HCT116 (cell line): Measurements from ENCODE around the gene DTD1. TPM values are rescaled to one million over a fixed set of nuclear protein-coding genes. Genes with fewer than 3 reads are reported as not detected.

Experiments used
- ATAC-seq: fragments of 200-7000 bp; cut with Tn5 transposase; 2 replicates; pipeline ENCODE4 v1.9.1; 2020; ENCODE audit warnings: mild to moderate bottlenecking, moderate library complexity
- BruUV-seq: library from RNA; stranded (reverse); fragments of 400-500 nt; replicated peaks from 2 replicates; lab custom pipeline; 2021; lab: Mats Ljungman, UMichigan
- CTCF ChIA-PET: fragments of 300-600 bp; sonication (Branson Sonifier 250); formaldehyde crosslinking; loops from one replicate; lab custom pipeline; 2021; ENCODE audit warnings: antibody characterized with exemption; lab: Charles Lee
- POLR2A ChIA-PET: fragments of 300-600, 350-600 bp; sonication (Branson Sonifier 250); formaldehyde crosslinking; loops from one replicate; lab custom pipeline; 2021; ENCODE audit warnings: antibody characterized with exemption; lab: Charles Lee
- RAD21 ChIA-PET, 2 experiments: fragments of 300-600 bp; sonication (Branson Sonifier 250); formaldehyde crosslinking; loops; one replicate each; lab custom pipeline; 2023; ENCODE audit warnings: low total read pairs in 2 of 2; ENCODE audit not compliant: uncharacterized antibody in 2 of 2, unreplicated experiment in 2 of 2, low non-redundant PET in 1 of 2; lab: Charles Lee
- DNase-seq: peaks from one replicate; pipeline ENCODE4 v3.0.0-alpha.2; 2010; ENCODE audit warnings: low read depth, low spot score
- H2AFZ ChIP-seq: fragments of 200-600 bp; shearing (Covaris generic), sonication (generic); 2 replicates; pipeline ENCODE4 v1.6.1; 2017; ENCODE audit warnings: low read depth, mixed run types, mixed read lengths, antibody characterized with exemption, low read length; ENCODE audit not compliant: poor library complexity, severe bottlenecking
- H3K27ac ChIP-seq: 2 replicates; pipeline ENCODE4 v1.5.1; 2012; ENCODE audit warnings: low read depth, low read length
- H3K27me3 ChIP-seq: fragments of 200-600 bp; sonication (generic); 2 replicates; pipeline ENCODE4 v1.6.1; 2016; ENCODE audit warnings: mixed run types, low read length, mixed read lengths; ENCODE audit not compliant: insufficient read depth
- H3K36me3 ChIP-seq, 2 experiments: fragments of 200-500 bp in 1 of 2; fragments of 200-600 bp in 1 of 2; sonication (Bioruptor generic) in 1 of 2; sonication (generic) in 1 of 2; 2 replicates each; pipeline versions ENCODE4 v1.5.1 to v1.6.1; 2014 to 2016; ENCODE audit warnings: low read length in 2 of 2, inconsistent platforms in 1 of 2, mixed read lengths in 1 of 2, mixed run types in 1 of 2; ENCODE audit not compliant: insufficient read depth in 2 of 2, control insufficient read depth in 1 of 2
- H3K4me1 ChIP-seq, 2 experiments: fragments of 200-600 bp in 1 of 2; sonication (generic) in 1 of 2; 2 replicates each; pipeline versions ENCODE4 v1.5.1 to v1.6.1; 2012 to 2017; ENCODE audit warnings: low read length in 2 of 2, inconsistent platforms in 1 of 2, mild to moderate bottlenecking in 1 of 2, mixed read lengths in 1 of 2, mixed run types in 1 of 2, moderate library complexity in 1 of 2; ENCODE audit not compliant: insufficient read depth in 2 of 2, control insufficient read depth in 1 of 2
- H3K4me2 ChIP-seq: fragments of 200-600 bp; sonication (generic); 2 replicates; pipeline ENCODE4 v1.6.1; 2017; ENCODE audit warnings: mixed run types, low read length, mixed read lengths
- H3K4me3 ChIP-seq, 2 experiments: fragments of 200-600 bp in 1 of 2; sonication (generic) in 1 of 2; replicated peaks in 1 of 2; 2 replicates each; pipeline ENCODE4 v1.5.1; 2011 to 2016; ENCODE audit warnings: low read length in 2 of 2, control low read depth in 1 of 2, low read depth in 1 of 2, mild to moderate bottlenecking in 1 of 2, mixed read lengths in 1 of 2, mixed run types in 1 of 2
- H3K79me2 ChIP-seq: fragments of 200-600 bp; sonication (generic); 2 replicates; pipeline ENCODE4 v1.6.1; 2017; ENCODE audit warnings: mild to moderate bottlenecking, mixed run types, low read length, moderate library complexity, mixed read lengths; ENCODE audit not compliant: insufficient read depth
- H3K9ac ChIP-seq: fragments of 200-600 bp; sonication (generic); 2 replicates; pipeline ENCODE4 v1.6.1; 2016; ENCODE audit warnings: low read length, mixed read lengths
- H3K9me2 ChIP-seq: fragments of 200-600 bp; sonication (generic), shearing (Covaris generic); 2 replicates; pipeline ENCODE4 v1.6.1; 2017; ENCODE audit warnings: mixed run types, mild to moderate bottlenecking, moderate library complexity; ENCODE audit not compliant: insufficient read depth
- H3K9me3 ChIP-seq, 2 experiments: fragments of 200-500 bp in 1 of 2; fragments of 200-600 bp in 1 of 2; sonication (Bioruptor generic) in 1 of 2; sonication (generic) in 1 of 2; 2 replicates each; pipeline ENCODE4 v1.6.1; 2014 to 2017; ENCODE audit warnings: low read length in 2 of 2, mixed read lengths in 2 of 2, inconsistent platforms in 1 of 2, low read depth in 1 of 2, mild to moderate bottlenecking in 1 of 2, mixed run types in 1 of 2, moderate library complexity in 1 of 2; ENCODE audit not compliant: control insufficient read depth in 1 of 2, insufficient read depth in 1 of 2
- H4K20me1 ChIP-seq: fragments of 200-600 bp; sonication (generic), shearing (Covaris generic); 2 replicates; pipeline ENCODE4 v1.6.1; 2017; ENCODE audit warnings: mixed run types, mild to moderate bottlenecking, moderate library complexity; ENCODE audit not compliant: insufficient read depth
- CBX3 ChIP-seq: IDR thresholded peaks from 2 replicates; pipeline ENCODE4 v1.6.1; 2012; ENCODE audit warnings: low read depth
- CTCF ChIP-seq, 3 experiments: fragments of 200-600 bp in 1 of 3; sonication (generic) in 1 of 3; IDR thresholded peaks in 2 of 3; conservative IDR thresholded peaks in 1 of 3; 2 replicates each; pipeline ENCODE4 v1.5.1; 2012 to 2017; ENCODE audit warnings: low read depth in 2 of 3, low read length in 2 of 3, antibody characterized with exemption in 1 of 3, borderline replicate concordance in 1 of 3, control low read depth in 1 of 3, mild to moderate bottlenecking in 1 of 3, mixed read lengths in 1 of 3, mixed run types in 1 of 3, moderate library complexity in 1 of 3; ENCODE audit not compliant: insufficient read depth in 1 of 3
- EGR1 ChIP-seq: IDR thresholded peaks from 2 replicates; pipeline ENCODE4 v1.6.1; 2012; ENCODE audit warnings: low read depth
- ELF1 ChIP-seq: IDR thresholded peaks from 2 replicates; pipeline ENCODE4 v1.6.1; 2012; ENCODE audit warnings: low read depth, borderline replicate concordance
- EZH2 ChIP-seq: fragments of 200-600 bp; sonication (generic); IDR thresholded peaks from 2 replicates; pipeline ENCODE4 v1.6.1; 2017; ENCODE audit warnings: antibody characterized with exemption, mixed run types
- EZH2phosphoT487 ChIP-seq: fragments of 200-600 bp; IDR thresholded peaks from 2 replicates; pipeline ENCODE4 v1.6.1; 2018; ENCODE audit warnings: antibody characterized with exemption, borderline replicate concordance
- FOSL1 ChIP-seq: IDR thresholded peaks from 2 replicates; pipeline ENCODE4 v1.6.1; 2012; ENCODE audit warnings: low read depth
- JUND ChIP-seq: IDR thresholded peaks from 2 replicates; pipeline ENCODE4 v1.6.1; 2012
- POLR2A ChIP-seq: IDR thresholded peaks from 2 replicates; pipeline ENCODE4 v1.7.0; 2011; ENCODE audit warnings: borderline replicate concordance; ENCODE audit not compliant: insufficient read depth, insufficient read length; ENCODE audit errors: extremely low read depth
- POLR2AphosphoS5 ChIP-seq: IDR thresholded peaks from 2 replicates; pipeline ENCODE4 v1.6.1; 2011; ENCODE audit warnings: mild to moderate bottlenecking, low read depth, low read length, moderate library complexity
- RAD21 ChIP-seq: IDR thresholded peaks from 2 replicates; pipeline ENCODE4 v1.6.1; 2012; ENCODE audit warnings: low read depth, mild to moderate bottlenecking
- REST ChIP-seq: IDR thresholded peaks from 2 replicates; pipeline ENCODE4 v1.6.1; 2012; ENCODE audit warnings: low read depth
- SIN3A ChIP-seq: IDR thresholded peaks from 2 replicates; pipeline ENCODE4 v1.6.1; 2012; ENCODE audit warnings: low read depth
- SP1 ChIP-seq: IDR thresholded peaks from 2 replicates; pipeline ENCODE4 v1.6.1; 2012; ENCODE audit warnings: low read depth
- SRF ChIP-seq: IDR thresholded peaks from 2 replicates; pipeline ENCODE4 v1.6.1; 2012; ENCODE audit warnings: low read depth
- TCF7L2 ChIP-seq: IDR thresholded peaks from 2 replicates; pipeline ENCODE4 v1.7.0; 2011; ENCODE audit warnings: borderline replicate concordance, inconsistent platforms; ENCODE audit not compliant: insufficient read depth, insufficient read length; ENCODE audit errors: extremely low read depth
- YY1 ChIP-seq: IDR thresholded peaks from 2 replicates; pipeline ENCODE4 v1.6.1; 2011; ENCODE audit warnings: low read length, low read depth, moderate library complexity, mild to moderate bottlenecking; ENCODE audit not compliant: insufficient replicate concordance; ENCODE audit errors: extremely low read depth
- ZBTB33 ChIP-seq: IDR thresholded peaks from 2 replicates; pipeline ENCODE4 v1.6.1; 2011; ENCODE audit warnings: mild to moderate bottlenecking, low read length, moderate library complexity; ENCODE audit not compliant: insufficient replicate concordance; ENCODE audit errors: extremely low read depth
- ZFX ChIP-seq: fragments of 450-650 bp; IDR thresholded peaks from 2 replicates; pipeline ENCODE4 v1.6.1; 2017
- ZNF274 ChIP-seq: fragments of 200-500 bp; sonication (Bioruptor generic); IDR thresholded peaks from 2 replicates; pipeline ENCODE4 v1.6.1; 2014; ENCODE audit warnings: mild to moderate bottlenecking, low read depth, low read length, inconsistent platforms
- intact Hi-C: fragments of 100-400 bp; cut with micrococcal nuclease; formaldehyde crosslinking; loops from 2 replicates; pipeline ENCODE4 v1.10.0; 2022
- total RNA-seq: library from RNA; stranded (reverse); gene quantifications from one replicate; pipeline ENCODE4 v1.2.1, GENCODE V29; 2021; ENCODE audit not compliant: unreplicated experiment

Gene DTD1
- total RNA-seq, 1 experiment from 2014 or later = 54.5 TPM

- H3K4me3 ChIP-seq = no peak overlapping the region
- H3K9me3 ChIP-seq = no peaks in the 10 kb centered on the region
- H3K27me3 ChIP-seq = no peaks in the 10 kb centered on the region
- no peaks in the 10 kb centered on the region for H3K4me1 ChIP-seq
- CTCF ChIA-PET = no interaction called here
- no peak overlapping the region for H2AFZ ChIP-seq
- H3K9ac ChIP-seq = no peak overlapping the region
- TF ChIP-seq JUND (no peak), EZH2 (no peak), SP1 (no peak), ZNF274 (no peak), SRF (no peak), POLR2AphosphoS5 (no peak), REST (no peak), TCF7L2 (no peak), POLR2A (no peak), YY1 (no peak), FOSL1 (no peak), EGR1 (no peak), CBX3 (no peak), ZBTB33 (no peak), ELF1 (no peak), EZH2phosphoT487 (no peak), ZFX (no peak), CTCF (IDR thresholded peaks at IDR 0.05 in 2 of 3, conservative IDR thresholded peaks at IDR 0.05 in 1 of 3; ENCODE audit: borderline replicate concordance in 1 of 3, insufficient read depth in 1 of 3, low read depth in 2 of 3, low read length in 2 of 3) (no peak), RAD21 (no peak), SIN3A (no peak)
- RAD21 ChIA-PET = no interaction called here
- intact Hi-C loops = no loop called here
- no peaks in the 10 kb centered on the region for H3K9me2 ChIP-seq
- POLR2A ChIA-PET = no interaction called here
- no peak for ATAC-seq
- no peaks in the 10 kb centered on the region for H3K36me3 ChIP-seq
- no TSS peak for BruUV-seq
- H3K4me2 ChIP-seq = no peak overlapping the region
- no peaks in the 10 kb centered on the region for H3K79me2 ChIP-seq
- no peak for DNase-seq
- H4K20me1 ChIP-seq = no peaks in the 10 kb centered on the region
- H3K27ac ChIP-seq = no peak overlapping the region
These were observed 58.0 kb downstream of the DTD1 start for GRCh38 chr20:18645851-18646250.
